ENCODE data around the gene GRM7.

DNA sequence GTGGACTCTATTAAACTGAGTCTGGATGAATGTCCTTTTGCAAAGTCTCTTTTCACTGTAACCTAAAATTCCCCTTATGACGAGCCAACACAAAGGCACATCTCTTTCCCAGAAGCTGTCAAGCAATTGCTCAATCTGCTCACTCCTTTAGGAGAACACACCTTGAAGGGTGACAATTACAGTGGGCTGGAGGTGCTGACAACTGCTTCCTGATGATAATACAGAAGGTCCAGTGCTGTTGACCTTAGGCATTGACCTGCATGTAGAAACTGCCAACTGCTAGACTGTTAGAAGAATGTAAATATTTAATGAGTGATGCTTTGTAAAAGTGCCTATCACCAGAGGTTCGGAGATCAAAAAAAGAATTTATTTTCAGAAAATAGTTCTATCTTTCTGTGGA lies 757.7 kb downstream of the GRM7 start:
- TF ChIP-seq CTCF (IDR thresholded peaks at IDR 0.05; ENCODE audit: low read depth, low read length) (no peak), EZH2phosphoT487 (IDR thresholded peaks at IDR 0.05; ENCODE audit: low read depth) (no peak)
